CD4-positive, alpha-beta T cell treated with Interleukin-6 at 100 ng/mL for 8 hours (primary cell): ENCODE data around the gene MORN5.
A peak's percentile ranks its signal among the peaks of the same experiment; 100 is the strongest.
"Not testable (repeated sequence)": the region's sequence is repeated elsewhere in the genome, so short reads cannot be mapped to it uniquely, and the experiment has no call there.

Experiments used
- DNase-seq: peaks from one replicate; pipeline ENCODE4 v3.0.0-alpha.2; 2020; ENCODE audit warnings: mixed read lengths, low spot score

The MORN5 gene

DNA sequence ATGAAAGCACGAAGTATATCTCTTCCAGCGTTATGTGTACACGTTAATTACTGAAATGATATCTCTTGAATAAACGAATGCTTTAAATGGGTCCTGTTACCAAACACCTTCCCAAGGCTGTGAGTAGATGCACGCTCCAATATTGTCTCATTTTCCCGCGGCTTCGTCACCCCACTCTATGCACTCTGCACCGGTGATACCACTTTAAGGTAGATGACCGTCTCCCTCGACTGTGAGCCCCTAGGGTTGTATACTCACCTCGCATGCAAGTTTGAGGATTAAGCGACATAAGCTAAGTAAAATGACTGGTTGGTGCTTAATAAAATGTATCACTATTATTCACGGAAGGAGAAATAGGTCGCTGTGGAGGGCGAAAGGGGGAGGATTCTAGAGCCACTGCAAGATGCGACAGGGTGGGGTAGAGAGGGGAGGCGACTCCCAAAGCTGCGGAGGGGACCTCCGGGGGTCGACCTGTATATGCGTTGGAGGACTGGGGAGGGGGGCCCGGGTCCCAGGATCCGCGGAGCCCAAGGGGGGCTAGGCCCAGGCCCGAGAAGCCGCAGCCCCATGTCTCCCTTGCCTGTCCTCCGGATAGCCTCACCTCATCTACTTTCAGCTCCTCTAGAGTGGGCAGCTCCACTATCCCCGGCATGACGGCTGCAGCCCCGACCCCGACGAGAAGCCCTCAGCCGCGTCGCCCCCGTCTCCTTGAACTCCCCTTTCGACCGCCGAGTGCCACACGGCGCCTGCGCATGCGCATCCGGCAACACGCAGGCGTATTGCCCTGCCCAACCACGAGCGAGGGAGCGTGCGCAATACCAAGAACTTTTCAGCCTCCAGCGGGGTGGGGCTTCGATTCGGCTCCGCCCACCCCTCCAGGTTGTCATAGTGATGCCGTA, at the start of gene MORN5, which contains the start of gene NDUFA8:
TSS of gene MORN5 (plus strand) at position 883 of the 899 bp plus-strand sequence. CDS start 65 bp downstream, outside the sequence.
TSS of gene NDUFA8 (minus strand) at position 754 of the 899 bp plus-strand sequence. CDS start at position 652, 102 bp downstream.
- DNase-seq = peak; percentile 96

DNA sequence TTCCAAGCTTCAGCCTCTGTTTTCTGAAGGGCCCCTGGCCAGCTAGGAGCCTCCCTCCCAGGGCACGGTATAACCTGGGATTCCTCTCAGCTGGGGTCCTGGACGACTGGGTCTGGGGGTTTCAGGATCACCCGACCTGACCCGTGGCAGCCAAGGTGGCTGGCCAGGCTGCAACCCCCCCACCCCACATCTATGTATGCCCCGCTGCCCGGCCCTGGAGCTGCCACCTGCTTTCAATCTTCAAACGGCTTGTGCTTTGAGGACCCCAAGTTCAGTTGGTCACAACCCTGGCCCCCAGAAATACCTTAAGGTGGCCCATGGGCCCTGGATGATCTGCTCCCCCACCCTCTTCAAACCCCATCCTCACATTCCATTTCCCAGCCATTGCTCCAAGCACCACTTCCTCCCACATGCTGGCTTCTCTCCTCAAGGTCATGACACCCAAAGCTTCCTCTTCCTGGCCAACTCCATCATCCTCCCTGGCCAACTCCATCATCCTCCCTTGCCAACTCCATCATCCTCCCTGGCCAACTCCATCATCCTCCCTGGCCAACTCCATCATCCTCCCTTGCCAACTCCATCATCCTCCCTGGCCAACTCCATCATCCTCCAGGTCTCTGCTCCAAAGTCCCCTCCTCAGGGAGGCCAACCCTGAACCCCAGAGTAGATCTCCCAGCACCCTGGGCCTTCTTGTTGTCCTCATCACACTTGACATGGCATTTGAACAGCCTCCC, 49.4 kb upstream of the MORN5 start:
- no peak for DNase-seq

DNA sequence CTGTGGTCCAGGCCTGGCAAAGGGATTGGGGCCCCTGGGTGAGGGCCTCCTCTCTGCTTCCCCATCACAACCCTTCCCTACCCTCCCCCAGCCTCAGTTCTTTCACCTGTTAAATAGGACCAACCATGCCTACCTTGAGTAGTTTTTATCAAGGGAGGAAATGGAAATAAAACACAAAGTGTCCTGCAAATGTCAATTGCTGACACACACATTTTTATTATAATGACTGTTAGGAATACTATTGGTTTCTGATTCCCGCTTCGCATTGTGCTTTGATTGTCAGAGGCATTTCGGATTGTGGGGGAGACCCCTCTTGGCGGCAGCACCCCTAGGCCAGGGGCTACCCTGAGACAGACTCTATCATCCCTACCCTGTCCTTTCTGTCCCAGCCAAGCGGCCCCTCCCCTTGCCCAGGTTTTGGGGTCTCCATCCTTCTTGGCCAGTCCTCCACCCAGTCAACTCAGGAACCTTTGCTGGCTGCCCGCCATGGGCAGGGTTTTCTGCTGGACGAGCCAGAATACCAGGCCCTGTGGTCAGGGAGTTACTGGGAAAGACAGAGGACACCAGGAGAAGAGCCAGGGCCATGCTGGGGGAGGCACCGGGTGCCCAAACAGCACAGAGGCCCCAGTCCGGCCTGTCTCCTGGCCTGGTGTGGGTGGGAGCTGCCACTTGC, 48.2 kb upstream of the MORN5 start:
- DNase-seq = no peak

- no peak for DNase-seq
These were observed 47.5 kb upstream of the MORN5 start for GRCh38 chr9:122112238-122112637.

DNA sequence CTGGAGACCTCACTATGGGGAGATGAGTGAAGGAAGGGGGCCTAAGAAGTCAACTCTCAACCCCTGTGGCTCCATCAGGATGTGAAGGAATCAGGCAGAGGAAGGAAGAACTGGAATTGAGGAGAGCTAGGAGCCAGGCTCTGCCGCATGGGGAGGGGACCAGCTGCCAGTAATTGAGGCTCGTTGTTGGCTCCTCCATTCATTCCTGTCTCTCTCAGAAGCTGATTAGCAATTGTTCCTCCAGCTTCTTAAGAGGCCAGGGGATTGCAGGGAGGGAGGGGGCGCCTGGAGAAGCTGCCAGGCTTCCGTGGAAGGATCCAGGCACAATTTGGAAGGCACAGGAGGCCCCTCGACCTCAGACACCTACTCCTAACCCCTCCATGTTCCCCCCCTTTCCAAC, 46.1 kb upstream of the MORN5 start:
- DNase-seq = no peak

GRCh38 chr9:122115176-122116035, 44.3 kb upstream of the MORN5 start:
- DNase-seq = no peak

DNA sequence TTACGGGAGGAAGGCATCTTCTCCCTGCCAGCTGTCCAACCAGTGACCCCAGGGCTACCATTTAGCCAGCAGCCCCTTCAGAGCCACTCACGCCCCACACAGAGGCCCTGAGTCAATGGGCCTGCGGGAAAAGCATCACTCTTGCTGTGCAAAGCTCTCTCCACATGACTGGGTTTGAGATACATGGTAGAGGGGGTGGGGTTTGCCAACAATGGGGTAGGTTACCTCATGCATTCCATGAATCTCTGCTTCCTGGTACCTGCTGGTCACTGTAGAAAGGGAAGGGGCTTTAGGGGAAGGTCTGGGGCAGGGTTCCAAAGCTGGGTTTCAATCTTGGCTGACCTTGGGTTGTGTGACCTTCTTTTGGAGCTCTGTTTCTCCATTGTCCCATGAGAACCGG, 43.7 kb upstream of the MORN5 start:
- DNase-seq = no peak

DNA sequence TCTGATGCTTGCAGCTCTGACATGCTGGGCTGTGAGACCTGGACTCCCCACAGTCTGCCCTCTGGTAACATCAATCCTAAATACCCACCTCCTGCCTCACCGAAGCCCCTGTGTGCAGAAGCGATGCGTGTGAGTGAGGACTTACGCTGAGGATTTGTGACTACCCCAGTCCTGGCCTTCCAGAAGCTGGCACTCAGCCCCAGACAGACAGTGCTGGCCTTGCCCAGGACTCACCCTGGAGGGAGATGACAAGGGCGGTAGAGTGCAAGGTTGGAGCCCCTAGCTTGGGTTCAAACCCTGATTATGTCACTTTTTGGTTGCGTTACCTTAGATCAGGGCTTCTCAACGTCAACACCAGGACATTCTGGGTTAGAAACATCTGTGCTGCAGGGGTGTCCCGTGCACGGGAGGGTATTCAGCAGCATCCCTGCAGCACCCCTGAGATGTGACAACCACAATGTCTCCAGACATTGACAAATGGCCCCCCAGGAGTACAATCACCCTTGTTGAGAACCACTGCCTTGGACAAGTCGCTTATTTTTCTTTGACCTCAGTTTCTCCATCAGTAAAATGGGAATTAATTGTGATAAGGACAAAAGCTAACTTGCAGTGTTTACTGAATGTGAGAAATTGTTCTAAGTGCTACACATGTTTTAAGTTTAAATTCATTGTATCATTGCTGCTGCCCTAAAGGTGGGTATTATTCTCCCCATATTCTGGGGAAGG, 43.1 kb upstream of the MORN5 start:
- no peak for DNase-seq

- DNase-seq = not testable (repeated sequence)
These were observed 42.5 kb upstream of the MORN5 start for GRCh38 chr9:122117241-122117640.

DNA sequence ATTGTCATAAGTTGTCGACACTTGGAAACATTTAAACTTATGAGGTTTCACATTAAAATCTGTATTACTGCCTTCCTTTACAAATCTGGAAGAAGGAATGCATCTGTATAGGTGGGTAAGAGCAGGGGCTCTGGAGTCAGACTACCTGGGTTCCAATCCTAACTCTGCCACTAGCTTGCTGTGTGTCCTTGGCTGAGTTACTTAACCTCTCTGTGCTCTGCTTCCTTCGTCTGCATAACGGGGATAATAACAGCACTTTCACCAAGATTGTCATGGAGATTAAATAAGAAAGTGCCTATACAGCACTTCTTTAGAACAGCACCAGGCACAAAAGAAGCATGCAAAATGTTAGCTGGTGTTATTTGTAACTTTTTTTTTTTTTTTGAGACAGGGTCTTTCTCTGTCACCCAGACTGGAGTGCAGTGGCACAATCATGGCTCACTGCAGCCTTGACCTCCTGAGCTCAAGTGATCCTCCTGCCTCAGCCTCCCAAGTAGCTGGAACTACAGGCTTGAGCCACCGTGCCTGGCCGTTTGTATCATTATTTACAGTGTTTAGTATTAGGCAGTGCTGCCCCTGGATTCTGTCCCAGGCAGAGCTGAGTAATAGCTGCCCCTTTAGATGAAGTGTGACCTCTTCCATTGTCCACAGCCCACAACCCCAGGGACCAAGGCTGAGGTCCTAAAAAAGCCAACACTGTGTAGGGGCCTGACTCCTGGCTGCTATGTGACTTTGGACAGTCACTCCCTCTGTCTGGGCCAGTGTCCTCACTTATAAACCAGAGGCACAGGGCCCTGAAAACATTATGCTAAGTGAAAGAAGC, 41.2 kb upstream of the MORN5 start:
- DNase-seq = no peak

DNA sequence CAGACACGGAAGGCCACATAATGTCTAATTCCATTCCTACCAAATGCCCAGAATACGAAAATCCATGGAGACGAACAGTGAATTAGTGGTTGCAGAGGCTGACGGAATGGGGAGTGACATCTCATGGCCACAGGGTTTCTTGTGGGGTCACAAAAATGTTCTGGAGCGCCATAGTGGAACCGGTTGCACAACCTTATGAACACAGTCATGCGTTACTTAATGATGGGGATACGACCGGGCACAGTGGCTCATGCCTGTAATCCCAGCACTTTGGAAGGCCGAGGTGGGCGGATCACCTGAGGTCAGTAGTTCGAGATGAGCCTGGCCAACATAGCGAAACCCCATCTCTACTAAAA, 40.6 kb upstream of the MORN5 start:
- no peak for DNase-seq

GRCh38 chr9:122119721-122120120, 40.0 kb upstream of the MORN5 start:
- DNase-seq = no peak

DNA sequence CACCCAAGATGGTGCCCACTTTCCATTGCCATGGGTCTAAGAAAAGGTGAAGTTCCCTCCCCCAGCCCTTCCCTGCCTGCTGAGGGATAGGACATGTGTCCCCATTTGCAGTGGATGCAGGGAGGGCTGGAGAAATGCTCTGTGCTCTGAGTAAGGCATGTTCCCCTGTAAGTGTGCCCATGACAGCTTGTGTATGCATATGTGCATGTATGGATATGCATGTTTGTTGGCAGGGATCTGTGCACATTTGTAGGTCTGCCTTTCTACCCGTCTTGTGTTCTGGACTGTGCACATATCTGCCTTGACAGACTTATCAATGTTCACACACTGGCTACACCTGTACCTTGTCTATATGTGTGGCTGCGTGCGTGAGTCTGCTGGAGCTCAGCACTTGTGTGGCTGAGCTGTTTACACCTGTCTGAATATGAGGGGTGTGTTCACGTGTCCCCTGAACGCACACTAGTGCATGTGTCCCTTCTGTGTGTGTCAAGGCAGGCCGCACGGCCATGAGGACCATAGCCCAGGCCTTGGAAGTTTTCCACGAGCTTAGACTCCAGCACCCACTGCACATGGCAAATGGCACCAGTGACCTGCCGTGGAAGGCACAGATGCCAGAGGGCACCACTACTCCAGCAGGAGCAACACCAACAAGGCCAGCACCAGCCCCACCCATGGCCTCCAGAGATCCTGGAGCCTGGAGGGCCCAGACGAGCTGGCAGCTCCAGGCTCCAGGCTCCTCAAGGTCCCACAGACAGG, 39.2 kb upstream of the MORN5 start:
- DNase-seq = no peak

- DNase-seq = no peak
These were observed 38.3 kb upstream of the MORN5 start for GRCh38 chr9:122121391-122121790.

DNA sequence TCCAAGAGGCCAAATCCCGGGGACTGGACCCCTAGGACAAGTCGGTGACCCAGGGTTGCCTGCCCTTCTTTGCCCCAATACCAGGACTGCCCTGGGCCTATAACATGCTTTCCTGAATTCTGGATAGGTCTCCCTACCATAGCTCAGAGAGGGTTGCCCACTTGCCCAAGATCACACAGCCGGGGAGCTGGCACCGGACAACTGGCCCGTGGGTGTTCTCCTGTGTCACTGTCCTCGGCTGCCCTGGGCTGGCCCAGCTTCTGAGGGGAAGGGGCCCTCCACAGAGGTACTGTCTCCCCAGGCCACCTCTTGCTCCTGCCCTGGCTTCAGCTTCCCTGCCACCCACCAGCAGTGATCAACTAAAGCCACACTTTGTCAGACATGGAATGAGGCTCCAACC, 37.8 kb upstream of the MORN5 start:
- DNase-seq = no peak

GRCh38 chr9:122122468-122122867, 37.2 kb upstream of the MORN5 start:
- no peak for DNase-seq

DNA sequence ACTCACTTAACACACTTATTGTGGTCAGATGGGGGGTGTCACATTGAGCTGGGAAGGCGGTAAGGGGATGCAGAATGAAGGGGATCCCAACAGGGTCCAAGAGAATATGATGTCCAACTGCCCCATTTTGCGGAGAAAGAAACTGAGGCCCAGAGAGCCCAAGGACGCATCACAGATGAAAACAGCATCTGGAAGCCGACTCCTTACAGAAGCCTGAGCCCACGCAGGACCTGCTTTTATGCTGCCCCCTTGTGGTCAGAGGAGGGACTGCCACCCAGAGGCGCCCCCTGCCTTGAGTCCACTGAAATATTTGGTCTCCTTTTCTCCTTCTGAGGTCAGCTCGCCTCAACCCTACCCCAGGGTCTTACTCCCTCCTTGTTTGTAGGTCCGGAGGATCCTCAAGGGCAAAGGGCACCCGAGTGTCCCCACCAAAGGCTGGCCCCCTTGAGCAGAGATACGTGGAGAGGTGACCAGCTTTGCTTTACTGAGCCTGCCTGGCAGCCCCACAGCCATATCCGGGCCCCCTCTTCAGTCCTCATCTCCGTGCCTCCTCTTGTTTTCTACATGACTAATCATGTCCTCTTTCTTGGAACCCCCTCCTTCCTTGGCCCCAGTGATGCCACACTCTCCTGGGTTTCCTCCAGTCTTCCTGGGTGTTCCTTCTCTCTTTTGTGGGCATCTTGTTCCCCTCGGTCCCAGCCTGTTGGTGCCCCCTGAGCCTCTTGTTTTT, 36.6 kb upstream of the MORN5 start:
- peak; percentile 60 for DNase-seq

- DNase-seq = no peak
These were observed 35.7 kb upstream of the MORN5 start for GRCh38 chr9:122124048-122124447.

GRCh38 chr9:122124528-122124927, 35.2 kb upstream of the MORN5 start:
- no peak for DNase-seq
